ENCODE measurements around the gene FBXL22. TPM values are rescaled to one million over a fixed set of nuclear protein-coding genes. Genes with fewer than 3 reads are reported as not detected.

The FBXL22 gene
- total RNA-seq, 1 donor from 2014 or later: 1.4 TPM

DNA sequence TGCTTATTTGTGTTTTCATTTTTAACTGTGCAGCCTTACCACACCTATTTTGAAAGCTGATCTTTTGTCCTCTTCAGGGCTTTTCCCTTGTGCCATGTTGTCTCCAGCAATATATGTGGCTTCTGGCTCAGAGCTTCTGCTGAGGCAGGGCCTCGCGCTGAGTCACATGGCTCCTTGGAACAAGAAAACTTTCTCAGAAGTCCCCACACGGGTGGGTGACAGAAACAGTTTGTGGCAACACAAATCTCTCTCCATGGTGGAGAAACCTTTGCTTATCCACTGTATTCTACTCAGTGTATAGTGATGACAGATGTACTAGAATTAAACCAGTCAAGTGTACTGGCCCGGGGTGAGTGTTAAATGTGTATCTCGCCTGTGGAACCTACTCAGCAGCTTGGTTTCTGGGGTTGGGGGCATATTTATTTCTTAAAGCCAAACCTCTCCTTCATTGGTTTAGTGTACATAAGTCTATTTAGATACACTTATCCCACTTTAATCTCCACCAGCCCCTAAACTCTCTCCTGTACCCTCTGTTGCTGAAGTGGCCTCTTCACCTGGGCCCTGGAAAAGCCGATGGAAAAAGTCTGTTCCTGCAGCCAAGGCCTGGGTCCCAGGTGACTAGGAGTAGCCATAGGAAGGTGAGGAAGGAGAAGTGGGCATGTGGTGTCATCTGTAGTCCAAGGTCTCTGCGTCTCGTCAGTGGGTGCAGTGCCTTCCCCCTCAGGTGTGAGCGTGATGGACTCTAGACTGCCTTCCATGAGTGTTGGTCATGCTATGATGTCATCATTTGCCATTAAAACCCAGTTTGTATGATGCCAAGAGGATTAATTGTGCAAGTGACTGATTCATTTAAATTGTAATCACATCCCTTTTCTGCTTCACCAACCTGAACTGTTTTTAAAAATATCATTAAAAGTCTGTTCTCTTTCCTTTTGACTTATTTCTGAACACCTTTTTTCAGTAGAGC lies 3.2 kb upstream of the FBXL22 start:
- intact Hi-C loops (cut with DNase I): no loop called here
- TF ChIP-seq, protein P1, sequence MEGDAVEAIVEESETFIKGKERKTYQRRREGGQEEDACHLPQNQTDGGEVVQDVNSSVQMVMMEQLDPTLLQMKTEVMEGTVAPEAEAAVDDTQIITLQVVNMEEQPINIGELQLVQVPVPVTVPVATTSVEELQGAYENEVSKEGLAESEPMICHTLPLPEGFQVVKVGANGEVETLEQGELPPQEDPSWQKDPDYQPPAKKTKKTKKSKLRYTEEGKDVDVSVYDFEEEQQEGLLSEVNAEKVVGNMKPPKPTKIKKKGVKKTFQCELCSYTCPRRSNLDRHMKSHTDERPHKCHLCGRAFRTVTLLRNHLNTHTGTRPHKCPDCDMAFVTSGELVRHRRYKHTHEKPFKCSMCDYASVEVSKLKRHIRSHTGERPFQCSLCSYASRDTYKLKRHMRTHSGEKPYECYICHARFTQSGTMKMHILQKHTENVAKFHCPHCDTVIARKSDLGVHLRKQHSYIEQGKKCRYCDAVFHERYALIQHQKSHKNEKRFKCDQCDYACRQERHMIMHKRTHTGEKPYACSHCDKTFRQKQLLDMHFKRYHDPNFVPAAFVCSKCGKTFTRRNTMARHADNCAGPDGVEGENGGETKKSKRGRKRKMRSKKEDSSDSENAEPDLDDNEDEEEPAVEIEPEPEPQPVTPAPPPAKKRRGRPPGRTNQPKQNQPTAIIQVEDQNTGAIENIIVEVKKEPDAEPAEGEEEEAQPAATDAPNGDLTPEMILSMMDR (IDR thresholded peaks at IDR 0.05): no peak
- DNase-seq (no peak), ATAC-seq (no peak)
- Histone ChIP-seq H3K9me3 (no peaks in the 10 kb centered on the region), H3K27ac (no peak overlapping the region), H3K36me3 (peaks cover 47% of the 10 kb centered on the region), H3K4me1 (peaks cover 28% of the 10 kb centered on the region), H3K27me3 (ENCODE audit: low read depth) (no peaks in the 10 kb centered on the region), H3K4me3 (no peak overlapping the region)

DNA sequence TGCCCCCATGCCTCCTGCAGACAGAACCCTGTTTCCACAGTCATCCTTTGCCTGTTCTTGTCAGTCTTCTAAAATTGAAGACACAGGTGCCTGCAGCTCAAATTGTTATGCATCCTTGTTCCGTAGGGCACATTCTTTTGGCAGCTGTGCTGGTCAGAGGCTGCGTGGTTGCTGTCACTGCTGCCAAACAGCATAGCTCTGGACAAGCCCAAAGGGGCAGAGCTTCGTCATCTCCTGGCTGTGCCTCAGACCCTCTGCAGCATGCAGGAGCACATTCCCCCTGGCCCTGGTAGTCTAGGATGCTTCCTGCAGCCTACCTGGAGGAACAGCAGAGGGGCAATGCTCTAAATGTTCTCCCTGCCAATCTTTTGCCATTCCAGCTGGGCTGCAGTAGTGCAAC lies 2.1 kb upstream of the FBXL22 start:
- H3K36me3 ChIP-seq: peaks cover 37% of the 10 kb centered on the region
- peaks cover 39% of the 10 kb centered on the region for H3K4me1 ChIP-seq
- DNase-seq (no peak), ATAC-seq (no peak)
- TF ChIP-seq, protein P1 (IDR thresholded peaks at IDR 0.05): no peak
- H3K9me3 ChIP-seq: no peaks in the 10 kb centered on the region
- H3K4me3 ChIP-seq: no peak overlapping the region
- no peak overlapping the region for H3K27ac ChIP-seq
- H3K27me3 ChIP-seq (ENCODE audit: low read depth): no peaks in the 10 kb centered on the region
- intact Hi-C loops (cut with DNase I): no loop called here

GRCh38 chr15:63595688-63596087 lies 1.5 kb upstream of the FBXL22 start:
- no peak for ATAC-seq
- intact Hi-C loops (cut with DNase I): no loop called here
- H3K4me1 ChIP-seq: peaks cover 41% of the 10 kb centered on the region
- H3K36me3 ChIP-seq: peaks cover 30% of the 10 kb centered on the region
- TF ChIP-seq, protein P1 (IDR thresholded peaks at IDR 0.05): no peak
- H3K27me3 ChIP-seq (ENCODE audit: low read depth): no peaks in the 10 kb centered on the region
- H3K9me3 ChIP-seq: no peaks in the 10 kb centered on the region
- no peak overlapping the region for H3K4me3 ChIP-seq
- no peak for DNase-seq
- no peak overlapping the region for H3K27ac ChIP-seq

DNA sequence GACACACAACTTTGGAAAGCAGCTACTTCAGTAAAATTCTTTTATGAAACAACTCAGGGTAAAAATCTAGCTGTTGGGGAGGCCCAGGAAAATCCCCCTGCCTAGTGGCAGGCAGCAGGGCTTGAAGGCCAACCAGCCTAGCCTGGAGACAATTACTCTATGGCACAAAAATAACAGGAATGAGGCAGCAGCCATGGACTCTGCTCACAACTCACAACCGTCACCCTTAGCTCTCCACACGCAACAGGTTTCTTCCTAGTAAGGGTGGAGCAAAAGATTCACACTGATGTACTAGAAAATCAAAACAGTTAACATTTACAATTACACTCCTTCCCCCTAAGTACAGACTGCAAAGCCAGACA lies 530 bp upstream of the FBXL22 start:
- TF ChIP-seq, protein P1 (IDR thresholded peaks at IDR 0.05): no peak
- intact Hi-C loops (cut with DNase I): no loop called here
- H3K36me3 ChIP-seq: peaks cover 21% of the 10 kb centered on the region
- no peaks in the 10 kb centered on the region for H3K27me3 ChIP-seq (ENCODE audit: low read depth)
- no peak for DNase-seq
- no peak for ATAC-seq
- H3K4me1 ChIP-seq: peaks cover 43% of the 10 kb centered on the region
- H3K4me3 ChIP-seq: no peak overlapping the region
- no peaks in the 10 kb centered on the region for H3K9me3 ChIP-seq
- peak overlapping the region; percentile 56 for H3K27ac ChIP-seq

DNA sequence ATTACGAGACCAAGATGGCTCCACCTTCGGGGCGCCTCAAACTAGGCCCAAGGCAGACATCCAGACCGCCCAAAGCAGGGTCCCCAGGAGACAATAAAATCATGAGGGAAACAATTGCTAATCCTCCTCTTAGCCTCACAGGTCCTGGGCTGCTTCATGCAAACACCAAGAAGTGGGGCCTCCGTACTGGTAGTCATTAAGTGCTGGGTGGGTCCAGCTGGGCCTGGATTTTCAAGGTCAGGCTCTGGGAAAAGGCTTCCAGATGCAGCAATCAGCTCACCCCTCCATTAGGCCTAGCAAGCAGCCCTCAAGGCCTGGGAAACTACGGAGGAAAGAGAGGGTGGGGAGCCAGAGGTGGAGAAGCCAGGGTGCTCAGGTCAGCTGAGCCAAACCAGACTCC lies 634 bp downstream of the FBXL22 start:
- Histone ChIP-seq H3K27ac (peak overlapping the region; percentile 56), H3K4me1 (peaks cover 49% of the 10 kb centered on the region), H3K9me3 (no peaks in the 10 kb centered on the region), H3K27me3 (ENCODE audit: low read depth) (no peaks in the 10 kb centered on the region), H3K4me3 (no peak overlapping the region), H3K36me3 (peaks cover 12% of the 10 kb centered on the region)
- intact Hi-C loops (cut with DNase I): no loop called here
- DNase-seq: no peak
- ATAC-seq: no peak
- TF ChIP-seq, protein P1 (IDR thresholded peaks at IDR 0.05): no peak
